Cardiac muscle cell (in vitro differentiated cells and primary cell): ENCODE data around the gene UNC119B. TPM values are rescaled to one million over a fixed set of nuclear protein-coding genes. Genes with fewer than 3 reads are reported as not detected.

Experiments used
- DNase-seq, 2 donors: peaks; one replicate each; pipeline versions ENCODE4 v3.0.0 to v3.0.0-alpha.2; 2010 to 2017; ENCODE audit warnings: low read depth in 1 of 2, low spot score in 1 of 2
- H3K27ac ChIP-seq: fragments of 200-600 bp; sonication (generic); 2 replicates; pipeline ENCODE4 v1.5.1; 2016
- H3K27me3 ChIP-seq: fragments of 200-600 bp; sonication (generic); 2 replicates; pipeline ENCODE4 v1.6.0; 2016; ENCODE audit warnings: control low read depth
- H3K36me3 ChIP-seq: fragments of 200-600 bp; sonication (generic); 2 replicates; pipeline ENCODE4 v1.5.1; 2016; ENCODE audit warnings: control low read depth
- H3K4me1 ChIP-seq: fragments of 200-600 bp; sonication (generic); 2 replicates; pipeline ENCODE4 v1.8.1; 2017; ENCODE audit warnings: low read depth, mild to moderate bottlenecking, mixed run types
- H3K4me3 ChIP-seq: fragments of 200-600 bp; sonication (generic); 2 replicates; pipeline ENCODE4 v1.5.1; 2016; ENCODE audit warnings: mild to moderate bottlenecking
- H3K9me3 ChIP-seq: fragments of 200-600 bp; sonication (generic); 2 replicates; pipeline ENCODE4 v1.5.1; 2017; ENCODE audit warnings: low read depth, mild to moderate bottlenecking, control low read depth
- polyA plus RNA-seq: library from polyadenylated mRNA; unstranded; fragments of >200 nt; fragmentation: Nextera tagmentation; extraction: Ambion mirVana; gene quantifications from 2 replicates; pipeline ENCODE4 v1.2.1, GENCODE V29; 2016
- total RNA-seq: library from RNA; depleted of rRNA; stranded (reverse); fragments of >200 nt; gene quantifications from 2 replicates; pipeline ENCODE4 v1.2.3, GENCODE V29; 2016
- TF ChIP-seq, protein P1 (sequence below): IDR thresholded peaks from 2 replicates; pipeline ENCODE4 v1.5.1; 2012; ENCODE audit warnings: low read depth, mild to moderate bottlenecking, low read length

Gene UNC119B
- total and polyA plus RNA-seq, 2 experiments from 2014 or later: 14.7 to 28.2 TPM

GRCh38 chr12:120677765-120678473 lies 32.3 kb upstream of the UNC119B start:
- Histone ChIP-seq H3K27ac (no peak overlapping the region), H3K27me3 (no peaks in the 10 kb centered on the region), H3K4me1 (no peaks in the 10 kb centered on the region), H3K4me3 (no peak overlapping the region), H3K36me3 (no peaks in the 10 kb centered on the region), H3K9me3 (no peaks in the 10 kb centered on the region)
- TF ChIP-seq, protein P1, sequence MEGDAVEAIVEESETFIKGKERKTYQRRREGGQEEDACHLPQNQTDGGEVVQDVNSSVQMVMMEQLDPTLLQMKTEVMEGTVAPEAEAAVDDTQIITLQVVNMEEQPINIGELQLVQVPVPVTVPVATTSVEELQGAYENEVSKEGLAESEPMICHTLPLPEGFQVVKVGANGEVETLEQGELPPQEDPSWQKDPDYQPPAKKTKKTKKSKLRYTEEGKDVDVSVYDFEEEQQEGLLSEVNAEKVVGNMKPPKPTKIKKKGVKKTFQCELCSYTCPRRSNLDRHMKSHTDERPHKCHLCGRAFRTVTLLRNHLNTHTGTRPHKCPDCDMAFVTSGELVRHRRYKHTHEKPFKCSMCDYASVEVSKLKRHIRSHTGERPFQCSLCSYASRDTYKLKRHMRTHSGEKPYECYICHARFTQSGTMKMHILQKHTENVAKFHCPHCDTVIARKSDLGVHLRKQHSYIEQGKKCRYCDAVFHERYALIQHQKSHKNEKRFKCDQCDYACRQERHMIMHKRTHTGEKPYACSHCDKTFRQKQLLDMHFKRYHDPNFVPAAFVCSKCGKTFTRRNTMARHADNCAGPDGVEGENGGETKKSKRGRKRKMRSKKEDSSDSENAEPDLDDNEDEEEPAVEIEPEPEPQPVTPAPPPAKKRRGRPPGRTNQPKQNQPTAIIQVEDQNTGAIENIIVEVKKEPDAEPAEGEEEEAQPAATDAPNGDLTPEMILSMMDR: no peak
- DNase-seq: peak in 1 of 2 donors; percentile 27

DNA sequence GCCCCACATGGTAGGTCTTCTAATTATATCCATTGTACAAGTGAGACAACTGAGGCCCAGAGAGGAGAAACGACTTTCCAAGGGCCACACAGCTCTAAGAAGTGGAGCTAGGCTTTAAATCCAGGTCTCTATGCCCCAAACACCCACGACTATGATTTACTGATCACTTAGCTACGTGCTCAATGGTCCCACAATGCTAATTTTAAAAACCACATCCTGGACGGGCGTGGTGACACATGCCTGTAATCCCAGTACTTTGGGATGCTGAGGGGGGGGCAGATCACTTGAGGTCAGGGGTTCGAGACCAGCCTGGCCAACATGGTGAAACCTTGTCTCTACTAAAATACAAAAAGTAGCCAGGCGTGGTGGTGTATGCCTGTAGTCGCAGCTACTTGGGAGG lies 31.7 kb upstream of the UNC119B start:
- Histone ChIP-seq H3K27me3 (no peaks in the 10 kb centered on the region), H3K4me3 (no peak overlapping the region), H3K9me3 (no peaks in the 10 kb centered on the region), H3K36me3 (no peaks in the 10 kb centered on the region), H3K4me1 (no peaks in the 10 kb centered on the region), H3K27ac (no peak overlapping the region)
- DNase-seq: no peak
- TF ChIP-seq, protein P1: no peak

GRCh38 chr12:120680165-120680738 lies 30.0 kb upstream of the UNC119B start:
- H3K4me3 ChIP-seq: no peak overlapping the region
- TF ChIP-seq, protein P1: no peak
- no peak overlapping the region for H3K27ac ChIP-seq
- H3K27me3 ChIP-seq: no peaks in the 10 kb centered on the region
- no peaks in the 10 kb centered on the region for H3K9me3 ChIP-seq
- H3K4me1 ChIP-seq: no peaks in the 10 kb centered on the region
- no peak for DNase-seq
- H3K36me3 ChIP-seq: no peaks in the 10 kb centered on the region

GRCh38 chr12:120684523-120684932 lies 25.7 kb upstream of the UNC119B start:
- no peak overlapping the region for H3K4me3 ChIP-seq
- peaks cover 16% of the 10 kb centered on the region for H3K4me1 ChIP-seq
- H3K27ac ChIP-seq: no peak overlapping the region
- no peaks in the 10 kb centered on the region for H3K9me3 ChIP-seq
- no peaks in the 10 kb centered on the region for H3K27me3 ChIP-seq
- no peaks in the 10 kb centered on the region for H3K36me3 ChIP-seq
- DNase-seq: peak in 1 of 2 donors; percentile 27
- TF ChIP-seq, protein P1: no peak

DNA sequence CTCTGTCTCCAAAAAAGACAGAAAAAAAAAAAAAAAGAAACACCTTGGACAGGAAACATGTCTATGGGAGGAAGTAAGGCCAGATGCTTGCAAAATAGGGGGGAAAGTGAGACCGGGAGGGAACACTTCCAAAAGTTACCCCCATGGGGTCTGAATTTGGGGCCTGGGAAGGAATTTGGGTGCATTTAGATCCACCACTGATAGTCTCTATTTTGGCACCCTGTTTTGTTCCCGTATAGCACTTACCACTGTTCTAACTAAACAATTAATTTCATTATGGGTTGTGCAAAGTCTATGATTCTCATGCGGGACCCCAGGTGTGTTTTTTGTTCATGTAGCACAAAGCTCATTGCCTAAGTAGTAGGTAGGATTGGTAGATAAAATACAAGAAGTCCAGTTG lies 24.7 kb upstream of the UNC119B start:
- no peak for DNase-seq
- H3K36me3 ChIP-seq: no peaks in the 10 kb centered on the region
- H3K4me3 ChIP-seq: no peak overlapping the region
- TF ChIP-seq, protein P1: no peak
- no peak overlapping the region for H3K27ac ChIP-seq
- no peaks in the 10 kb centered on the region for H3K27me3 ChIP-seq
- no peaks in the 10 kb centered on the region for H3K9me3 ChIP-seq
- peaks cover 24% of the 10 kb centered on the region for H3K4me1 ChIP-seq
